Neural cell (in vitro differentiated cells): Measurements from ENCODE around the gene KANK4. TPM values are rescaled to one million over a fixed set of nuclear protein-coding genes. Genes with fewer than 3 reads are reported as not detected.

ENCODE experiments used
- H2AFZ ChIP-seq: fragments of 200-600, 300-800 bp; sonication (generic), shearing (Covaris generic); 2 replicates; pipeline ENCODE4 v1.6.0; 2014; ENCODE audit warnings: low read depth, mild to moderate bottlenecking, antibody characterized with exemption, low read length, moderate library complexity
- H3F3A ChIP-seq: fragments of 200-600 bp; shearing (Covaris generic); 2 replicates; pipeline ENCODE4 v1.6.1; 2016; ENCODE audit warnings: mild to moderate bottlenecking, moderate library complexity, mixed read lengths, antibody characterized with exemption, low read length; ENCODE audit not compliant: insufficient read depth, poor library complexity, severe bottlenecking
- H3K27ac ChIP-seq: fragments of 200-600, 300-800 bp; sonication (generic), shearing (Covaris generic); 2 replicates; pipeline ENCODE4 v1.5.1; 2014; ENCODE audit warnings: mild to moderate bottlenecking, low read length, moderate library complexity
- H3K27me3 ChIP-seq: fragments of 300-800, 200-600 bp; sonication (generic), shearing (Covaris generic); 2 replicates; pipeline ENCODE4 v1.6.0; 2014; ENCODE audit warnings: mild to moderate bottlenecking, low read depth, low read length, moderate library complexity; ENCODE audit not compliant: insufficient read depth
- H3K36me3 ChIP-seq: fragments of 300-800, 200-600 bp; sonication (generic), shearing (Covaris generic); 2 replicates; pipeline ENCODE4 v1.5.1; 2014; ENCODE audit warnings: mild to moderate bottlenecking, antibody characterized with exemption, low read length, moderate library complexity; ENCODE audit not compliant: insufficient read depth
- H3K4me2 ChIP-seq: fragments of 300-800, 200-600 bp; sonication (generic), shearing (Covaris generic); 2 replicates; pipeline ENCODE4 v1.6.0; 2014; ENCODE audit warnings: mild to moderate bottlenecking, low read length
- H3K4me3 ChIP-seq: fragments of 300-800, 200-600 bp; sonication (generic), shearing (Covaris generic); 2 replicates; pipeline ENCODE4 v1.5.1; 2014; ENCODE audit warnings: mild to moderate bottlenecking, low read length, moderate library complexity
- H3K79me2 ChIP-seq: fragments of 200-600 bp; shearing (Covaris generic); replicated peaks from 2 replicates; pipeline ENCODE4 v1.6.0; 2014; ENCODE audit warnings: mild to moderate bottlenecking, low read length, moderate library complexity; ENCODE audit not compliant: insufficient read depth
- H3K9ac ChIP-seq: fragments of 300-800, 200-600 bp; sonication (generic), shearing (Covaris generic); 2 replicates; pipeline ENCODE4 v1.6.1; 2016; ENCODE audit warnings: mild to moderate bottlenecking, low read length, mixed read lengths
- H3K9me2 ChIP-seq: fragments of 200-600 bp; shearing (Covaris generic); 2 replicates; pipeline ENCODE4 v1.6.1; 2016; ENCODE audit warnings: mild to moderate bottlenecking, low read length, mixed read lengths; ENCODE audit not compliant: insufficient read depth
- H3K9me3 ChIP-seq: fragments of 200-600, 300-800 bp; sonication (generic), shearing (Covaris generic); 2 replicates; pipeline ENCODE4 v1.6.1; 2016; ENCODE audit warnings: mild to moderate bottlenecking, mixed run types, low read length, moderate library complexity, mixed read lengths
- H4K20me1 ChIP-seq: fragments of 200-600 bp; shearing (Covaris generic); 2 replicates; pipeline ENCODE4 v1.6.1; 2016; ENCODE audit warnings: mild to moderate bottlenecking, mixed run types; ENCODE audit not compliant: insufficient read depth
- CTCF ChIP-seq: fragments of 450-650 bp; IDR thresholded peaks from 2 replicates; pipeline ENCODE4 v1.5.1; 2014; ENCODE audit warnings: antibody characterized with exemption, mild to moderate bottlenecking, moderate library complexity; ENCODE audit not compliant: poor library complexity, severe bottlenecking
- EP300 ChIP-seq: fragments of 450-650 bp; conservative IDR thresholded peaks from 2 replicates; pipeline ENCODE4 v1.6.1; 2014; ENCODE audit warnings: antibody characterized with exemption, mild to moderate bottlenecking, moderate library complexity; ENCODE audit not compliant: poor library complexity, severe bottlenecking
- EZH2 ChIP-seq: fragments of 200-600, 300-800 bp; shearing (Covaris generic), sonication (generic); IDR thresholded peaks from 2 replicates; pipeline ENCODE4 v1.6.1; 2014; ENCODE audit warnings: antibody characterized with exemption, low read length, borderline replicate concordance, mild to moderate bottlenecking; ENCODE audit not compliant: insufficient read depth, poor library complexity, severe bottlenecking
- MXI1 ChIP-seq: fragments of 450-650 bp; conservative IDR thresholded peaks from 2 replicates; pipeline ENCODE4 v1.6.1; 2014; ENCODE audit warnings: antibody characterized with exemption, mild to moderate bottlenecking; ENCODE audit not compliant: poor library complexity, severe bottlenecking
- POLR2AphosphoS5 ChIP-seq: IDR thresholded peaks from 2 replicates; pipeline ENCODE4 v1.6.1; 2012
- RAD21 ChIP-seq: fragments of 450-650 bp; conservative IDR thresholded peaks from 2 replicates; pipeline ENCODE4 v1.6.1; 2014; ENCODE audit warnings: antibody characterized with exemption, mild to moderate bottlenecking, moderate library complexity
- SMC3 ChIP-seq: fragments of 450-650 bp; conservative IDR thresholded peaks from 2 replicates; pipeline ENCODE4 v1.6.1; 2014; ENCODE audit warnings: antibody characterized with exemption, mild to moderate bottlenecking, moderate library complexity; ENCODE audit not compliant: poor library complexity
- TAF1 ChIP-seq: IDR thresholded peaks from 2 replicates; pipeline ENCODE4 v1.6.1; 2012; ENCODE audit warnings: low read depth
- polyA plus RNA-seq: library from polyadenylated mRNA; depleted of rRNA; stranded (reverse); fragments of >200 nt; gene quantifications from 2 replicates; pipeline ENCODE4 v1.2.3, GENCODE V29; 2014
- TF ChIP-seq, protein P1 (sequence below): IDR thresholded peaks from 2 replicates; pipeline ENCODE4 v1.6.1; 2012; ENCODE audit warnings: borderline replicate concordance

The KANK4 gene
- polyA plus RNA-seq, 1 donor from 2014 or later: 0.25 TPM

GRCh38 chr1:62294261-62294660 lies 25.0 kb downstream of the KANK4 start:
- Histone ChIP-seq H4K20me1 (no peaks in the 10 kb centered on the region), H3K4me3 (no peak overlapping the region), H3K27me3 (no peaks in the 10 kb centered on the region), H3F3A (no peaks in the 10 kb centered on the region), H2AFZ (no peak overlapping the region), H3K27ac (no peak overlapping the region), H3K9me3 (no peaks in the 10 kb centered on the region), H3K79me2 (no peaks in the 10 kb centered on the region), H3K4me2 (no peak overlapping the region), H3K9ac (no peak overlapping the region), H3K9me2 (no peaks in the 10 kb centered on the region), H3K36me3 (no peaks in the 10 kb centered on the region)
- TF ChIP-seq POLR2AphosphoS5 (no peak), SMC3 (no peak), EZH2 (no peak), EP300 (no peak), MXI1 (no peak), TAF1 (no peak), CTCF (no peak), RAD21 (no peak)
- TF ChIP-seq, protein P1, sequence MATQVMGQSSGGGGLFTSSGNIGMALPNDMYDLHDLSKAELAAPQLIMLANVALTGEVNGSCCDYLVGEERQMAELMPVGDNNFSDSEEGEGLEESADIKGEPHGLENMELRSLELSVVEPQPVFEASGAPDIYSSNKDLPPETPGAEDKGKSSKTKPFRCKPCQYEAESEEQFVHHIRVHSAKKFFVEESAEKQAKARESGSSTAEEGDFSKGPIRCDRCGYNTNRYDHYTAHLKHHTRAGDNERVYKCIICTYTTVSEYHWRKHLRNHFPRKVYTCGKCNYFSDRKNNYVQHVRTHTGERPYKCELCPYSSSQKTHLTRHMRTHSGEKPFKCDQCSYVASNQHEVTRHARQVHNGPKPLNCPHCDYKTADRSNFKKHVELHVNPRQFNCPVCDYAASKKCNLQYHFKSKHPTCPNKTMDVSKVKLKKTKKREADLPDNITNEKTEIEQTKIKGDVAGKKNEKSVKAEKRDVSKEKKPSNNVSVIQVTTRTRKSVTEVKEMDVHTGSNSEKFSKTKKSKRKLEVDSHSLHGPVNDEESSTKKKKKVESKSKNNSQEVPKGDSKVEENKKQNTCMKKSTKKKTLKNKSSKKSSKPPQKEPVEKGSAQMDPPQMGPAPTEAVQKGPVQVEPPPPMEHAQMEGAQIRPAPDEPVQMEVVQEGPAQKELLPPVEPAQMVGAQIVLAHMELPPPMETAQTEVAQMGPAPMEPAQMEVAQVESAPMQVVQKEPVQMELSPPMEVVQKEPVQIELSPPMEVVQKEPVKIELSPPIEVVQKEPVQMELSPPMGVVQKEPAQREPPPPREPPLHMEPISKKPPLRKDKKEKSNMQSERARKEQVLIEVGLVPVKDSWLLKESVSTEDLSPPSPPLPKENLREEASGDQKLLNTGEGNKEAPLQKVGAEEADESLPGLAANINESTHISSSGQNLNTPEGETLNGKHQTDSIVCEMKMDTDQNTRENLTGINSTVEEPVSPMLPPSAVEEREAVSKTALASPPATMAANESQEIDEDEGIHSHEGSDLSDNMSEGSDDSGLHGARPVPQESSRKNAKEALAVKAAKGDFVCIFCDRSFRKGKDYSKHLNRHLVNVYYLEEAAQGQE: no peak

DNA sequence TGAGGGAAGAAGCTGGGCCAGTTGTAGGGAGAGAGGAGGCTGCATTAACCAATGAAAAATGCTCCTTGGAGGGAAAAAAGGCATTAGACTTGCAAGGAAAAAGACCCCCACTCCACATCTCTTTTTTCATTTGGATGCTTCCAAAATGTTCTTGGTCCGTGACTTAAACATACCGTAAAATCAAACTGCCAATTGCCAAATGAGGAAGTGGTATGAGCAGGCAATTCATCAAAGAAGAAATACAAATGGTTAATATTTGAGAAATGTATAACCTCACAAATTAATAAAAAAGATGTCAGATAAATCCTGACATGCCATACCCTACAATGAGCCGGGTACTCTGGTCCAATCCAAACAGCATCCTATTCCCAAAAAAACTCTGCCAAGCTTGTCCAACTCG lies 30.6 kb downstream of the KANK4 start:
- no peaks in the 10 kb centered on the region for H3K79me2 ChIP-seq
- H3K36me3 ChIP-seq: no peaks in the 10 kb centered on the region
- H3F3A ChIP-seq: no peaks in the 10 kb centered on the region
- H3K9me2 ChIP-seq: no peaks in the 10 kb centered on the region
- H3K27ac ChIP-seq: no peak overlapping the region
- no peaks in the 10 kb centered on the region for H3K9me3 ChIP-seq
- H3K4me3 ChIP-seq: no peak overlapping the region
- no peaks in the 10 kb centered on the region for H4K20me1 ChIP-seq
- no peak overlapping the region for H3K4me2 ChIP-seq
- peaks cover 17% of the 10 kb centered on the region for H3K27me3 ChIP-seq
- H3K9ac ChIP-seq: no peak overlapping the region
- no peak for TF ChIP-seq MXI1
- no peak for TF ChIP-seq RAD21
- no peak for TF ChIP-seq EZH2
- no peak for TF ChIP-seq POLR2AphosphoS5
- no peak for TF ChIP-seq SMC3
- TF ChIP-seq, protein P1: no peak
- no peak for TF ChIP-seq EP300
- no peak for TF ChIP-seq CTCF
- no peak for TF ChIP-seq TAF1
- no peak overlapping the region for H2AFZ ChIP-seq
